SKM-1 (cell line): Measurements from ENCODE around the gene NEMP2.

ENCODE experiments used
- DNase-seq: peaks from one replicate; lab custom pipeline; 2025; ENCODE audit not compliant: unreplicated experiment; lab: John Stamatoyannopoulos, UW

NEMP2 gene

GRCh38 chr2:190561094-190561493 lies 26.6 kb upstream of the NEMP2 start:
- DNase-seq, result no peak

- no peak for DNase-seq
These were observed 20.0 kb upstream of the NEMP2 start for GRCh38 chr2:190554357-190555006.

DNA sequence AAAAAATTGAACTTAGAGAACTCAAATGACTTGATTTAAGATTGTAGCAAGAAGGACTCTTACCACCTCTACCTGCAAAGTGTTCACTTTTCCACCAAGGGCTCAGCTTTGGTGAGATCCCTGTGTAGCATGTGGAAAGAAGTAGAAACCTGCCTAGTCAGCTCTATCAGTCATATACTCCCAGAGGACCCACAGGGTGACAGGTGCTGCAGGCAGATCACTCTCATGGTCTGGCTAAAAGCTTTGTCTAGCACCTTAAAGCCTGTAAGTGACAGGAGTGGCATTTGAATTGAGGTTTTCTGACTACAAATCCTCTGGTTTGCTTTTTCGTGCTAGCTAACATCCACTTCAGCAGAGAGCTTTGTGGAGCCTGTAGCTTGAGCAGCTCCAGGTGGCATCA lies 18.7 kb upstream of the NEMP2 start:
- DNase-seq, result no peak

- peak; percentile 77 for DNase-seq
These were observed 17.4 kb upstream of the NEMP2 start for GRCh38 chr2:190551928-190552327.

GRCh38 chr2:190550137-190550536 lies 15.6 kb upstream of the NEMP2 start:
- no peak for DNase-seq

DNA sequence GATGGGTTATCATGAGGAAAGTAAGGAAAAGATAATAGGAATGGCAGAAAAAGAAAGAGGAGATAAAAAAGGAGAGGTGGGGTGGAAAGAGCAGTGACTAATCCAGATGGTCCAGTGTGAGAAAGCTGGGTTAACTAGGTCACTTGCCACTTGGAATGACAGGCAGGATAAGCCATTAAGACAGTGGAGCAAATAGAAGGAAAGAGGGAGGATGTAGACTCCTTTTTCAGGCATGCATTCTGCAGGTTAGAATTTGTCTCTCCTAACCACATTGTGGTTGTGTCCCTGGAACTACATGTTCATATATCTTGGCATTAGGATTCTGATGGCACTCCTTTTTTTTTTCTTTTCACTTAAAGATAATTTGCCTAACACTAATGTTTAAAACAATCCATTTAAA lies 13.4 kb upstream of the NEMP2 start:
- no peak for DNase-seq

GRCh38 chr2:190546734-190547133 lies 12.2 kb upstream of the NEMP2 start:
- no peak for DNase-seq

- no peak for DNase-seq
These were observed 11.2 kb upstream of the NEMP2 start for GRCh38 chr2:190545555-190546385.

- no peak for DNase-seq
These were observed 10.6 kb upstream of the NEMP2 start for GRCh38 chr2:190545093-190545492.

- no peak for DNase-seq
These were observed 5.5 kb upstream of the NEMP2 start for GRCh38 chr2:190540048-190540447.

DNA sequence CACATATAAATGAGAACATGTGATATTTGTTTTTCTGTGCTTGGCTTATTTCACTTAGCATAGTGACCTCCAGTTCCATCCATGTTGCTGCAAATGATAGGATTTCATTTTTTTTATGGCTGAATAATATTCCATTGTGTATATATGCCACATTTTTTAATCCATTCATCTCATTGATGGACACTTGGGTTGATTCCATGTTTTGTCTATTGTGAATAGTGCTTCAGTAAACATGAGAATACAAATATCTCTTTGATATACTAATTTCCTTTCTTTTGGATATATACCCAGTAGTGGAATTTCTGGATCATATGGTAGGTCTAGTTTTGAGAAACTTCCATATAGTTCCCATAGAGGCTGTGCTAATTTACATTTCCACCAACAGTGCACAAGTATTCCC lies 3.7 kb upstream of the NEMP2 start:
- DNase-seq, result no peak

DNA sequence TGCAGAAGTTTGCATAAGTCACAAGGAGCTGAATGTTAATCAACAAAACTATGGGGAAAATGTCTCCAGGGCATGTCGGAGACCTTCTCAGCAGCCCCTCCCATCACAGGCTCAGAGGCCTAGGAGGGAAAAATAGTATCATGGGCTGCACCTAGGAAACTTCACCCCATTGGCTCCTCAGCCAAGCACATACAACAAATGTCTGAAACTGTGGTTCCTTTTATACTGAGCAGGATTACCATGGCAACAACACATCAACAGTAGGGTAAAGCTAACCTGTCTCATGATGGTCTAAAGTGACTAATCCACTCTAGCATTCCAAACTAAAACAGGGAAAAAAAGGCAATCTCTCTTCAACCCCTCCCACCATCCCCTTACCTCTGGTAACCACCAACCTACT lies 3.2 kb upstream of the NEMP2 start:
- no peak for DNase-seq

GRCh38 chr2:190535586-190535985 lies 1.1 kb upstream of the NEMP2 start:
- no peak for DNase-seq

DNA sequence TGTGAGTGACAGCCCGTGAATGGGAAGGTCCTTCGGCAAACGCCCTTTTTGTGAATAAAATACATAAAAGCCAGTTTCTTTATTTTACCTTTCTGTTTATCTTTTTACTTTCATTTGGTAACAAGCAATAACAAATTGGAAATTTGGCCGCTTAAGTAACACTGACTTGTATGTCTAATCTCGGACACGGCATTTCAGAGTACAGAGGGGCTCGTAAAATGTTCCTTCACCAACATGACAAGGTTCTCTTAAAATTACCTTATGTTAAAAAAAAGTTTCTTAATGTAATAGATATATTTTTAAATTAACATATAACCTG lies 558 bp upstream of the NEMP2 start:
- DNase-seq, result no peak

DNA sequence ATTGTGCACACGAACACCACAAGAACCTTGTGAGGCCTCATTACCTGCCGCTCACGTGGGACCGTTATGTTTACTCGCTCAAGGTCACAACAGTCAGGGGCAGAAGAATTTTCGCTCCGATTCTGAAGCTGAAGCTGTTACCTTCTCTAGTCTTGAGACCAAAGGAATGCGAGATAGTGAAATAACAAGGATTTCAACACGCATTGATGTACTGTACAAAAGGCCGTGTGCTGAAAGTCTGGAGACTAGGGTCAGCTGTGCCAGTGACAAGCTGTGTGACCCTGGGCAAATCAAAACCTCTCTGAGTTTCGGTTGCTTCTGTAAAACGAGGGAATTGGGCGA lies 583 bp downstream of the NEMP2 start:
- no peak for DNase-seq

DNA sequence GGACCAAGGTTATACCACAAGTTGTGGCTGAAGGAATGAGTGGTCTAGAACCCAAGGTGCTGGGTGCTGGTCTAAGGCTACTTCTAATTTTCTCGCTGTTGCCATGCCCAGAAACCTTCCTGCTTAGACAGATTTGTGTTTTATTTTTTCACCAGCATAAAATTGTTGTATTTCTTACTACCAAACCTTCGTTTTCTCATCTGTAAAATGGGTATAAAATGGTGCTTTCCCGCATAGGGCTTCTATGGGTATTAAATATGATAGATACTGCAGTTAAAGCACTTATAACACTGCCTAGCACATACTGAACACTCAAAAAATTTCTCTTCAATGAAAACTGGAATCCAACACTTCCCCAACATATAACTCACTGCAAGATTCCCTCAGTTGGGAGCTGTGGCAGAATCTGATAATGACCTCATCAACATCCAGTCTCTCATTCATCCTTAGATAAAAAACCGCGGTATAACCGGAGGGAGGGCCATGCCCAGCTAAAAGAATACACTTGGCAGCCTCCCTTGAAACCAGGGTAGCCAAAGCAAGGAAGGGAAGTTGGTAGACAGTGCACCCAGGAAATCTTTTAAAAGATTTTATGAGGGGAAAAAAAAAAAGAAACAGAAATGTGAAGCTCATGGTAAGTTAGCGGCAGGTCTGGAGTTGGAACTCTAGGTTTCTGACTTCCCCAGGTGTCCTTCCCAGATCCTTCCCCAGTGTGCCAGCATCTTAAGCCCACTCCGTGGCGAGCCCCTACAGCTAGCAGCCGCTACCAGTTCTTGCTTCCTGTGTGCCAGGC lies 1.2 kb downstream of the NEMP2 start:
- DNase-seq, result no peak

DNA sequence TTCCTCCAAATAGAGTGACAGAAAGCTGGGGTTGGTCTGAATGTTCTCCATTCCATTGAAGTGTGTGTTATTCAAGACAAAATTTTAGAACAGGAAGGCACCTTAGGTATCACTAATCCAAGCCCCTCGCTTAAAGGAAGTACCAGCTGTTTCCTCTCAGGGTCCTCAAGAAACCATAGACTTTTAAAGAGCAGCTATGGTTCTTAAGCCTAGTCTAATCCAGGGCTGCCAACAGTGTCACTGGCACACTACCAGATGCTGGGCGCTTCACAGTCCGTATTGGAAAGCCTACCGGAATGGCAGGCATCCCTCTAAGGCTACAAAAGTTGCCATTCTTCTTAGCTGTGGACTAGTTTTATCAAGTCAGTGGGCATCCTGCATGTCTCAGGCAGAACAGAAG lies 1.9 kb downstream of the NEMP2 start:
- no peak for DNase-seq

GRCh38 chr2:190530248-190530900 lies 4.1 kb downstream of the NEMP2 start:
- no peak for DNase-seq

GRCh38 chr2:190529486-190530247 lies 4.9 kb downstream of the NEMP2 start:
- no peak for DNase-seq

DNA sequence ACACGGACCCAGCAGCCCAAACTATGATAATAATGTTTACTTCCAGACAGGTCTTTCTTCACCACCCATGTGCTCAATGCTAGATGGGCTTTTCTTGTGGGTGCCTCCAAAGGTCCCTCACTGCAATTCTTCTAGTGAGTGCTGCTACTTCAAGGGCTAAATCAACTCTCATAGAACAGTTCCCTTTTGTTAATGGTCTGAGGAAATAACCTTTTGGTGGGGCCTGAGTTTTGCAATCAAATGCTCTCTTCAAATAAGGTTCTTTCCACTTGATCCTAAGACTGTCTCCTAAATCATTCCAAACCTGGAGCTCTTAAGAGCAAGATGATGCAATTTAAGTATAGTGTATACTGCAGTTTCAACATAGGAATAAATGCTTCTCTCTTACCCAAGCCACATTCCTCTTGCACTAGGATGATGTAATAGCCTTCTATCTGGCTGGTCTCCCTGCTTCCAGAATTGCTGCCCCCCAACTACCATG lies 6.0 kb downstream of the NEMP2 start:
- peak; percentile 82 for DNase-seq

- DNase-seq, result no peak
These were observed 6.6 kb downstream of the NEMP2 start for GRCh38 chr2:190527918-190528317.
